Measurements from ENCODE around the gene WNT11. TPM values are rescaled to one million over a fixed set of nuclear protein-coding genes. Genes with fewer than 3 reads are reported as not detected.

WNT11 gene
- total RNA-seq, 1 donor from 2014 or later = 22.8 TPM

GRCh38 chr11:76245720-76246119, 39.4 kb upstream of the WNT11 start:
- no peak overlapping the region for H3K27ac Mint-ChIP-seq
- no peak for TF ChIP-seq CTCF (IDR thresholded peaks at IDR 0.05; ENCODE audit: unreplicated experiment)
- no peak overlapping the region for H3K4me3 Mint-ChIP-seq
- DNase-seq (ENCODE audit: low spot score in 2 of 2, unreplicated experiment in 2 of 2) = no peak
- H3K27me3 Mint-ChIP-seq (ENCODE audit: low read depth) = peaks cover 15% of the 10 kb centered on the region
- peaks cover 19% of the 10 kb centered on the region for H3K4me1 Mint-ChIP-seq
- H3K9me3 Mint-ChIP-seq = no peaks in the 10 kb centered on the region
- H3K36me3 Mint-ChIP-seq = no peaks in the 10 kb centered on the region

GRCh38 chr11:76244316-76244851, 38.1 kb upstream of the WNT11 start:
- H3K27me3 Mint-ChIP-seq (ENCODE audit: low read depth) = peaks cover 15% of the 10 kb centered on the region
- no peak for DNase-seq (ENCODE audit: low spot score in 2 of 2, unreplicated experiment in 2 of 2)
- H3K36me3 Mint-ChIP-seq = no peaks in the 10 kb centered on the region
- H3K27ac Mint-ChIP-seq = no peak overlapping the region
- TF ChIP-seq CTCF (IDR thresholded peaks at IDR 0.05; ENCODE audit: unreplicated experiment) = no peak
- no peak overlapping the region for H3K4me3 Mint-ChIP-seq
- no peaks in the 10 kb centered on the region for H3K9me3 Mint-ChIP-seq
- peaks cover 19% of the 10 kb centered on the region for H3K4me1 Mint-ChIP-seq

- Mint-ChIP-seq H3K36me3 (no peaks in the 10 kb centered on the region), H3K9me3 (no peaks in the 10 kb centered on the region), H3K4me1 (peaks cover 19% of the 10 kb centered on the region), H3K27me3 (ENCODE audit: low read depth) (peaks cover 15% of the 10 kb centered on the region), H3K27ac (no peak overlapping the region), H3K4me3 (no peak overlapping the region)
- no peak for DNase-seq (ENCODE audit: low spot score in 2 of 2, unreplicated experiment in 2 of 2)
- no peak for TF ChIP-seq CTCF (IDR thresholded peaks at IDR 0.05; ENCODE audit: unreplicated experiment)
Measured at GRCh38 chr11:76243957-76244285, 37.6 kb upstream of the WNT11 start.

- Mint-ChIP-seq H3K27ac (no peak overlapping the region), H3K4me3 (no peak overlapping the region), H3K9me3 (no peaks in the 10 kb centered on the region), H3K36me3 (no peaks in the 10 kb centered on the region), H3K27me3 (ENCODE audit: low read depth) (peaks cover 15% of the 10 kb centered on the region), H3K4me1 (peaks cover 19% of the 10 kb centered on the region)
- no peak for TF ChIP-seq CTCF (IDR thresholded peaks at IDR 0.05; ENCODE audit: unreplicated experiment)
- no peak for DNase-seq (ENCODE audit: low spot score in 2 of 2, unreplicated experiment in 2 of 2)
Measured at GRCh38 chr11:76243193-76243956, 37.1 kb upstream of the WNT11 start.

GRCh38 chr11:76242004-76242779, 35.9 kb upstream of the WNT11 start:
- Mint-ChIP-seq H3K27me3 (ENCODE audit: low read depth) (peaks cover 15% of the 10 kb centered on the region), H3K4me1 (peaks cover 19% of the 10 kb centered on the region), H3K27ac (no peak overlapping the region), H3K9me3 (no peaks in the 10 kb centered on the region), H3K36me3 (no peaks in the 10 kb centered on the region), H3K4me3 (no peak overlapping the region)
- DNase-seq (ENCODE audit: low spot score in 2 of 2, unreplicated experiment in 2 of 2) = no peak
- TF ChIP-seq CTCF (IDR thresholded peaks at IDR 0.05; ENCODE audit: unreplicated experiment) = no peak

Measured in mesothelial cell of epicardium (in vitro differentiated cells).